Transverse colon (tissue), 4 donors: Measurements from ENCODE around the gene CXXC4. TPM values are rescaled to one million over a fixed set of nuclear protein-coding genes. Genes with fewer than 3 reads are reported as not detected.

Experiments
- DNase-seq: peaks from one replicate; pipeline ENCODE4 v3.0.0-alpha.2; 2019
- H3K27ac ChIP-seq, 4 donors: fragments of 200-600 bp; sonication (generic); 2 replicates each; pipeline ENCODE4 v1.5.1; 2016 to 2018; ENCODE audit warnings: inconsistent platforms in 4 of 4
- H3K27me3 ChIP-seq: fragments of 200-600 bp; sonication (generic); 2 replicates; pipeline ENCODE4 v1.5.1; 2017; ENCODE audit warnings: inconsistent platforms
- H3K36me3 ChIP-seq, 4 donors: fragments of 200-600 bp; sonication (generic); 2 replicates each; pipeline ENCODE4 v1.5.1; 2017 to 2019; ENCODE audit warnings: inconsistent platforms in 4 of 4
- H3K4me1 ChIP-seq, 4 donors: fragments of 200-600 bp; sonication (generic); 2 replicates each; pipeline ENCODE4 v1.5.1; 2017 to 2020; ENCODE audit warnings: inconsistent platforms in 4 of 4
- H3K4me3 ChIP-seq, 4 donors: fragments of 200-600 bp; sonication (generic); 1 replicate in 1 of 4; 2 replicates in 3 of 4; pipeline versions ENCODE4 v1.5.1 to v1.6.1; 2017 to 2019; ENCODE audit warnings: inconsistent platforms in 4 of 4
- H3K9me3 ChIP-seq, 2 donors: fragments of 200-600 bp; sonication (generic); 2 replicates each; pipeline ENCODE4 v1.5.1; 2017 to 2019; ENCODE audit warnings: inconsistent platforms in 2 of 2
- POLR2AphosphoS5 ChIP-seq, 3 donors: sonication (generic); formaldehyde crosslinking; IDR thresholded peaks; one replicate each; pipeline ENCODE4 v1.6.1; 2016; ENCODE audit warnings: antibody characterized with exemption in 3 of 3
- WGBS, 2 donors: methylation state at CpG; one replicate each; pipeline ENCODE4 v1.1.5; 2018; ENCODE audit warnings: low coverage in 1 of 2; 5-methylcytosine and 5-hydroxymethylcytosine counted together
- in situ Hi-C, 4 donors: fragments of 200-750 bp; cut with MboI; loops; one replicate each; pipeline versions ENCODE4 v1.15.0 to v1.15.1; 2017; ENCODE audit warnings: low sequenced_read_pairs in 3 of 4, low pct_ligation_motif_present in 1 of 4, low pct_unique_long_range_greater_than_20kb in 1 of 4
- intact Hi-C: fragments of 100-400 bp; cut with DNase I; formaldehyde crosslinking; loops from one replicate; pipeline ENCODE4 v1.15.1; 2023; ENCODE audit warnings: low total_unique reads
- total RNA-seq, 4 donors: library from RNA; depleted of rRNA; stranded (reverse); fragments of >200 nt; gene quantifications; one replicate each; pipeline ENCODE4 v1.1.0, GENCODE V29; 2016

CXXC4 gene
- total RNA-seq, 4 donors from 2014 or later: 0.96 to 1.7 TPM; not detected in 2

DNA sequence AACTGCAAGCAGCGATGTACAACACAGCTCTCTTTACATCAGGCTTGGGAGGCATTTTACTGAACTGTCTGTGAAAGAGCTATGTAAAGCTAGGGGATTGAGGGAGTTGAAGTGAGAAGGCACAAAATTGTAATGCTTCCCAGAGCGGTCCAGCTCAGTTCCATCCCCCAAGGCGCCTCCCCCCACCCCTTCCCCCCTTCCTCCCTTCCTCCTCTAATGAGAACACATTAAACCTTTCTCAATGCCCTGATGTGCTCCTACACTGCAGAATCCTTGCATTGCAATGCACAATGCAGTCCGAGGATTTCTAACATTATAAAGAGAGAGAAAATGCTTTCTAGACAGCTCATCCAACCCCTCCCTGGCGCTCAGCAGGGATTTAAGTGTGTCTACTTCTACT, 73.9 kb downstream of the CXXC4 start:
- in situ Hi-C loops: no loop called here

More for the DNA sequence above, 73.9 kb downstream of the CXXC4 start:
- Histone ChIP-seq H3K27ac (no peak overlapping the region), H3K4me3 (no peak overlapping the region), H3K27me3 (no peaks in the 10 kb centered on the region), H3K9me3 (no peaks in the 10 kb centered on the region), H3K36me3 (no peaks in the 10 kb centered on the region), H3K4me1 (peaks cover 0 to 26% (median 7%) of the 10 kb centered on the region in 4 donors)
- TF ChIP-seq POLR2AphosphoS5 (IDR thresholded peaks at IDR 0.05): no peak
- 55 to 57% methylated on average over 1 to 5 of the region's 5 CpGs for WGBS, 2 donors
- intact Hi-C loops: no loop called here
- DNase-seq: no peak
